ENCODE results near the gene NELFCD. TPM values are rescaled to one million over a fixed set of nuclear protein-coding genes. Genes with fewer than 3 reads are reported as not detected.

NELFCD gene
- total and polyA plus RNA-seq, 9 of the 15 experiments (the other 6 are each of a cell fraction or from before 2014, with no cell fraction given): 11.7 to 163 (median 96.5) TPM

GRCh38 chr20:58980711-58981627 is at the start of gene NELFCD (continued):
- no peak for TF ChIP-seq BCLAF1 (IDR thresholded peaks at IDR 0.05; ENCODE audit: borderline replicate concordance in 1 of 2, control insufficient read depth in 1 of 2, low read depth in 2 of 2, low read length in 1 of 2)
- no peak for TF ChIP-seq NR2C1 (IDR thresholded peaks at IDR 0.05)
- TF ChIP-seq NR2C1 (tag; IDR thresholded peaks at IDR 0.05): no peak
- 0 out of 4 replicates have a peak, but pooled peaks have one; percentile 26 for TF ChIP-seq MNT (conservative IDR thresholded peaks at IDR 0.05)
- no peak for TF ChIP-seq CREB3 (tag; conservative IDR thresholded peaks at IDR 0.05; ENCODE audit: low read depth)
- TF ChIP-seq ETV1 (tag; conservative IDR thresholded peaks at IDR 0.05; ENCODE audit: low read depth): peak; percentile 74
- TF ChIP-seq SMAD1 (IDR thresholded peaks at IDR 0.05; ENCODE audit: low read depth, low read length, partially characterized antibody): peak; percentile 18
- TF ChIP-seq LEF1 (IDR thresholded peaks at IDR 0.05): no peak
- no peak for TF ChIP-seq JUND (IDR thresholded peaks at IDR 0.05; ENCODE audit: borderline replicate concordance, low read depth, low read length)
- no peak for TF ChIP-seq JUND (tag; IDR thresholded peaks at IDR 0.05; ENCODE audit: borderline replicate concordance, low read depth, low read length)
- peak; percentile 34; the same call in 1 of the 2 replicates for TF ChIP-seq EP400 (IDR thresholded peaks at IDR 0.05)
- peak; percentile 81 for TF ChIP-seq KDM5B (IDR thresholded peaks at IDR 0.05; ENCODE audit: insufficient replicate concordance, low read depth, low read length)
- TF ChIP-seq MAX (CRISPR knock-in tag; IDR thresholded peaks at IDR 0.05): no peak
- peak; percentile 55; the same call in 1 of the 2 replicates for TF ChIP-seq CTBP1 (IDR thresholded peaks at IDR 0.05; ENCODE audit: borderline replicate concordance)
- TF ChIP-seq ZZZ3 (IDR thresholded peaks at IDR 0.05): no peak
- no peak for TF ChIP-seq E2F3 (CRISPR knock-in tag; IDR thresholded peaks at IDR 0.05)
- TF ChIP-seq NR2C2 (CRISPR knock-in tag; IDR thresholded peaks at IDR 0.05): no peak
- TF ChIP-seq NR2C2 (tag; IDR thresholded peaks at IDR 0.05): peak; percentile 75
- no peak for TF ChIP-seq ATF7 (IDR thresholded peaks at IDR 0.05)
- no peak for TF ChIP-seq FIP1L1 (IDR thresholded peaks at IDR 0.05; ENCODE audit: low read depth, low read length, poor library complexity, severe bottlenecking)
- TF ChIP-seq ZNF253 (CRISPR knock-in tag; conservative IDR thresholded peaks at IDR 0.05): no peak
- TF ChIP-seq NR3C1 (CRISPR knock-in tag; IDR thresholded peaks at IDR 0.05): no peak
